SK-N-SH treated with all-trans-retinoic acid at 6 μM for 48 hours (cell line): ENCODE data around the gene ATP13A2.

ENCODE experiments used
- ATAC-seq: fragments of 200-7000 bp; cut with Tn5 transposase; 3 replicates; pipeline ENCODE4 v1.9.1; 2020; ENCODE audit warnings: mild to moderate bottlenecking, moderate library complexity
- BACH2 ChIP-seq: fragments of 250-450 bp; sonication (Bioruptor Pico); IDR thresholded peaks from 2 replicates; pipeline ENCODE4 v1.9.0; 2021; ENCODE audit warnings: mild to moderate bottlenecking, borderline replicate concordance
- CREB5 ChIP-seq: fragments of 250-450 bp; sonication (Bioruptor Pico); IDR thresholded peaks from 2 replicates; pipeline ENCODE4 v1.5.1; 2020; ENCODE audit warnings: low read depth, mild to moderate bottlenecking, moderate library complexity
- CSDC2 ChIP-seq: fragments of 250-450 bp; sonication (Bioruptor Pico); IDR thresholded peaks from 2 replicates; pipeline ENCODE4 v1.5.0; 2020; ENCODE audit warnings: mild to moderate bottlenecking, moderate library complexity
- ESRRG ChIP-seq: fragments of 250-450 bp; sonication (Bioruptor Pico); IDR thresholded peaks from 2 replicates; pipeline ENCODE4 v1.6.1; 2021; ENCODE audit warnings: mild to moderate bottlenecking
- GLIS3 ChIP-seq: fragments of 250-450 bp; sonication (Bioruptor Pico); IDR thresholded peaks from 2 replicates; pipeline ENCODE4 v1.5.0; 2020; ENCODE audit warnings: mild to moderate bottlenecking, moderate library complexity
- ISL1 ChIP-seq: fragments of 250-450 bp; sonication (Bioruptor Pico); IDR thresholded peaks from 2 replicates; pipeline ENCODE4 v2.1.2; 2022; ENCODE audit warnings: mild to moderate bottlenecking, moderate library complexity
- OSR1 ChIP-seq: fragments of 250-450 bp; sonication (Bioruptor Pico); IDR thresholded peaks from 2 replicates; pipeline ENCODE4 v1.8.0; 2022; ENCODE audit warnings: moderate library complexity, mild to moderate bottlenecking, inconsistent platforms
- POU6F1 ChIP-seq: fragments of 250-450 bp; sonication (Bioruptor Pico); IDR thresholded peaks from 2 replicates; pipeline ENCODE4 v1.8.0; 2021; ENCODE audit warnings: low read depth, mild to moderate bottlenecking, moderate library complexity, borderline replicate concordance
- PPARA ChIP-seq: fragments of 250-450 bp; sonication (Bioruptor Pico); IDR thresholded peaks from 2 replicates; pipeline ENCODE4 v1.5.0; 2020; ENCODE audit warnings: mild to moderate bottlenecking, borderline replicate concordance
- RARB ChIP-seq: fragments of 250-450 bp; sonication (Bioruptor Pico); IDR thresholded peaks from 2 replicates; pipeline ENCODE4 v1.8.0; 2021; ENCODE audit warnings: mild to moderate bottlenecking, moderate library complexity
- SNAI2 ChIP-seq: fragments of 250-450 bp; sonication (Bioruptor Pico); IDR thresholded peaks from 2 replicates; pipeline ENCODE4 v1.5.0; 2020; ENCODE audit warnings: mild to moderate bottlenecking, moderate library complexity
- TCF4 ChIP-seq: fragments of 250-450 bp; sonication (Bioruptor Pico); IDR thresholded peaks from 2 replicates; pipeline ENCODE4 v1.8.0; 2021; ENCODE audit warnings: mild to moderate bottlenecking, moderate library complexity, borderline replicate concordance
- TOX ChIP-seq: fragments of 250-450 bp; sonication (Bioruptor Pico); IDR thresholded peaks from 2 replicates; pipeline ENCODE4 v1.8.0; 2021; ENCODE audit warnings: mild to moderate bottlenecking, moderate library complexity, borderline replicate concordance
- TSHZ2 ChIP-seq: fragments of 250-450 bp; sonication (Bioruptor Pico); IDR thresholded peaks from 2 replicates; pipeline ENCODE4 v1.5.0; 2020; ENCODE audit warnings: mild to moderate bottlenecking, moderate library complexity
- ZC3H10 ChIP-seq: fragments of 250-450 bp; sonication (Bioruptor Pico); IDR thresholded peaks from 2 replicates; pipeline ENCODE4 v1.5.1; 2021; ENCODE audit warnings: mild to moderate bottlenecking, moderate library complexity
- ZFP3 ChIP-seq: fragments of 250-450 bp; sonication (Bioruptor Pico); IDR thresholded peaks from 2 replicates; pipeline ENCODE4 v1.5.0; 2020; ENCODE audit warnings: mild to moderate bottlenecking, moderate library complexity
- ZFP30 ChIP-seq: fragments of 450-650 bp; formaldehyde crosslinking; IDR thresholded peaks from 2 replicates; pipeline ENCODE4 v1.5.0; 2022; ENCODE audit warnings: mild to moderate bottlenecking, moderate library complexity
- ZNF565 ChIP-seq: fragments of 450-650 bp; formaldehyde crosslinking; conservative IDR thresholded peaks from 2 replicates; pipeline ENCODE4 v1.5.0; 2020; ENCODE audit warnings: low read depth, mild to moderate bottlenecking, moderate library complexity
- ZNF70 ChIP-seq: fragments of 450-650 bp; formaldehyde crosslinking; IDR thresholded peaks from 2 replicates; pipeline ENCODE4 v1.5.0; 2020; ENCODE audit warnings: mild to moderate bottlenecking, moderate library complexity
- ZNF8 ChIP-seq: fragments of 450-650 bp; formaldehyde crosslinking; IDR thresholded peaks from 2 replicates; pipeline ENCODE4 v1.5.0; 2020; ENCODE audit warnings: mild to moderate bottlenecking, moderate library complexity
- TF ChIP-seq, protein P1 (sequence below): fragments of 250-450 bp; sonication (Bioruptor Pico); IDR thresholded peaks from 2 replicates; pipeline ENCODE4 v1.5.1; 2021; ENCODE audit warnings: mild to moderate bottlenecking, moderate library complexity
- TF ChIP-seq, protein P2 (sequence below): fragments of 250-450 bp; sonication (Bioruptor Pico); IDR thresholded peaks from 2 replicates; pipeline ENCODE4 v1.8.0; 2020; ENCODE audit warnings: mild to moderate bottlenecking, moderate library complexity, borderline replicate concordance

ATP13A2 gene

DNA sequence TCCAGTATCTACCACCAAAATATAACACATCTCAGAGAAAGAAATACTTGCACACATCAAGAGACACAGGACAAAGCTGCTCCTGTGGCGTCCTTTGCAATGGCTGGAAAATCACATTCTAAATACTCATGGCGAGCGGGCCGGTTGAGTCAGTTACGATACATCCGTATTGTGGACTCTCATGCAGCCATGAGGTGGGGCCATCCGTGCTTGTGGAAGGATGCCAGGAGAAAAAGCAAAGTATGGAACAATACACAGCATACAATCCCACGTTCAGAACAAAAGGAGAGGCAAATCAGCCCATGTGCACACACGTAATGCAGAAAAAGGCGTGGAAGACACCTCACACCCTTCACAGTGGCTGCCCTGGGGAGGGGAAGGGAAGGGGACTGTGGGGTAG, 13.1 kb downstream of the ATP13A2 start:
- ATAC-seq = 0 out of 3 replicates have a peak, but pooled peaks have one; percentile 18
- TF ChIP-seq ZC3H10 = no peak
- TF ChIP-seq SNAI2 = no peak
- no peak for TF ChIP-seq GLIS3 (CRISPR knock-in tag)
- no peak for TF ChIP-seq ZNF565 (CRISPR knock-in tag)
- no peak for TF ChIP-seq ZNF70 (CRISPR knock-in tag)
- no peak for TF ChIP-seq POU6F1 (CRISPR knock-in tag)
- TF ChIP-seq OSR1 (CRISPR knock-in tag) = no peak
- TF ChIP-seq TCF4 = no peak
- no peak for TF ChIP-seq ISL1 (CRISPR knock-in tag)
- TF ChIP-seq RARB (CRISPR knock-in tag) = no peak
- no peak for TF ChIP-seq ZNF8 (CRISPR knock-in tag)
- no peak for TF ChIP-seq TSHZ2 (CRISPR knock-in tag)
- TF ChIP-seq ZFP30 (CRISPR knock-in tag) = no peak
- TF ChIP-seq CREB5 = no peak
- TF ChIP-seq, protein P1, sequence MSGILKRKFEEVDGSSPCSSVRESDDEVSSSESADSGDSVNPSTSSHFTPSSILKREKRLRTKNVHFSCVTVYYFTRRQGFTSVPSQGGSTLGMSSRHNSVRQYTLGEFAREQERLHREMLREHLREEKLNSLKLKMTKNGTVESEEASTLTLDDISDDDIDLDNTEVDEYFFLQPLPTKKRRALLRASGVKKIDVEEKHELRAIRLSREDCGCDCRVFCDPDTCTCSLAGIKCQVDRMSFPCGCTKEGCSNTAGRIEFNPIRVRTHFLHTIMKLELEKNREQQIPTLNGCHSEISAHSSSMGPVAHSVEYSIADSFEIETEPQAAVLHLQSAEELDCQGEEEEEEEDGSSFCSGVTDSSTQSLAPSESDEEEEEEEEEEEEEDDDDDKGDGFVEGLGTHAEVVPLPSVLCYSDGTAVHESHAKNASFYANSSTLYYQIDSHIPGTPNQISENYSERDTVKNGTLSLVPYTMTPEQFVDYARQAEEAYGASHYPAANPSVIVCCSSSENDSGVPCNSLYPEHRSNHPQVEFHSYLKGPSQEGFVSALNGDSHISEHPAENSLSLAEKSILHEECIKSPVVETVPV (CRISPR knock-in tag) = no peak
- TF ChIP-seq BACH2 (CRISPR knock-in tag) = no peak
- TF ChIP-seq CSDC2 (CRISPR knock-in tag) = no peak
- no peak for TF ChIP-seq ZFP3 (CRISPR knock-in tag)
- no peak for TF ChIP-seq PPARA (CRISPR knock-in tag)

GRCh38 chr1:16996845-16997244, 14.9 kb downstream of the ATP13A2 start:
- TF ChIP-seq, protein P1 (CRISPR knock-in tag) = no peak
- TF ChIP-seq OSR1 (CRISPR knock-in tag) (no peak), GLIS3 (CRISPR knock-in tag) (no peak), CREB5 (no peak), ZNF565 (CRISPR knock-in tag) (no peak), ZFP30 (CRISPR knock-in tag) (no peak), RARB (CRISPR knock-in tag) (no peak), ZNF70 (CRISPR knock-in tag) (no peak), ZFP3 (CRISPR knock-in tag) (no peak), TSHZ2 (CRISPR knock-in tag) (no peak), ZC3H10 (no peak), ISL1 (CRISPR knock-in tag) (no peak), SNAI2 (no peak), BACH2 (CRISPR knock-in tag) (no peak), ESRRG (CRISPR knock-in tag) (no peak), TOX (no peak), ZNF8 (CRISPR knock-in tag) (no peak), CSDC2 (CRISPR knock-in tag) (no peak), PPARA (CRISPR knock-in tag) (no peak)
- TF ChIP-seq, protein P2, sequence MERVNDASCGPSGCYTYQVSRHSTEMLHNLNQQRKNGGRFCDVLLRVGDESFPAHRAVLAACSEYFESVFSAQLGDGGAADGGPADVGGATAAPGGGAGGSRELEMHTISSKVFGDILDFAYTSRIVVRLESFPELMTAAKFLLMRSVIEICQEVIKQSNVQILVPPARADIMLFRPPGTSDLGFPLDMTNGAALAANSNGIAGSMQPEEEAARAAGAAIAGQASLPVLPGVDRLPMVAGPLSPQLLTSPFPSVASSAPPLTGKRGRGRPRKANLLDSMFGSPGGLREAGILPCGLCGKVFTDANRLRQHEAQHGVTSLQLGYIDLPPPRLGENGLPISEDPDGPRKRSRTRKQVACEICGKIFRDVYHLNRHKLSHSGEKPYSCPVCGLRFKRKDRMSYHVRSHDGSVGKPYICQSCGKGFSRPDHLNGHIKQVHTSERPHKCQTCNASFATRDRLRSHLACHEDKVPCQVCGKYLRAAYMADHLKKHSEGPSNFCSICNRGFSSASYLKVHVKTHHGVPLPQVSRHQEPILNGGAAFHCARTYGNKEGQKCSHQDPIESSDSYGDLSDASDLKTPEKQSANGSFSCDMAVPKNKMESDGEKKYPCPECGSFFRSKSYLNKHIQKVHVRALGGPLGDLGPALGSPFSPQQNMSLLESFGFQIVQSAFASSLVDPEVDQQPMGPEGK (CRISPR knock-in tag) = no peak
- no peak for ATAC-seq
